Measurements from ENCODE around the gene SLC26A8.
"Not testable (repeated sequence)": the region's sequence is repeated elsewhere in the genome, so short reads cannot be mapped to it uniquely, and the experiment has no call there.

Gene SLC26A8

GRCh38 chr6:35908753-35909401 lies 115.6 kb downstream of the SLC26A8 start:
- not testable (repeated sequence) for DNase-seq

DNA sequence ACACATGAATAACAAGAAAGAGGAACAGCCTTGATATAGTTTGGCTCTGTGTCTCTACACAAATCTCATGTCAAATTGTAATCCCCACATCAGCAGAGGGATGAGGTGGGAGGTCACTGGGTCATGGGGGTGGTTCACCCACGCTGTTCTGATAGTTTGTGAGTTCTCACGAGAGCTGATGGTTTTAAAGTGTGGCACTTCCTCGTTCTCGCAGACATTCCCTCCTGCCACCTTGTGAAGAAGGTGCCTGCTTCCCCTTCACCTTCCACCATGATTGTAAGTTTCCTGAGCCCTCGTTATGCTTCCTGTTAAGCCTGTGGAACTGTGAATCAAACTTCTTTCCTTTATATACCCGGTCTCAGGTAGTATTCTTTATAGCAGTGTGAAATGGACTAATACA lies 116.7 kb downstream of the SLC26A8 start:
- DNase-seq = no peak

GRCh38 chr6:35906499-35906846 lies 118.0 kb downstream of the SLC26A8 start:
- no peak for DNase-seq

DNA sequence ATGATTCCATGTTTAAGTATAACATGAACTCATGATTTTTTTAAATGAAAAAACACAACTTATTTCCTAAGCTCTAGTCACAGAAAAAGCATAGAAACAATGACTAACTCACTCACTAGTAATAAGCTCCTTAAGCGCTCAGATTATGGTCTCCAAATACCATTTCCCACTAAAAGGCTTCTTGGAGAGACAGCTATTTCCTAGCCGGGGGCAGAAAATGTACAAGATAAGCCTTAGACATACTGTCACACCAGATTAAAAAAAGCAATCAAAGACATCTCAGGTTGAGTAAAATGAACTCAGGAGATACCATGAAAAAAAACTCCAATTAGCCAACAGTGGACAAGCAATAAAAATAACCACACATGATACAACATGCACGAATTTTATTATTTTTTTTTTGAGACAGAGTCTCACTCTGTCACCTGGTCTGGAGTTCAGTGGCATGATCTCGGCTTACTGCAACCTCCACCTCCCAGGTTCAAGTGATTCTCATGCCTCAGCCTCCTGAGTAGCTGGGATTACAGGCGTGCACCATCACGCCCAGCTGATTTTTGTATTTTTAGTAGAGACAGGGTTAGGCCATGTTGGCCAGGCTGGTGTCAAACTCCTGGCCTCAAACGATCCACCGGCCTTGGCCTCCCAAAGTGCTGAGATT lies 118.5 kb downstream of the SLC26A8 start:
- no peak for DNase-seq

- DNase-seq = no peak
Measured at GRCh38 chr6:35905141-35905785, 119.2 kb downstream of the SLC26A8 start.

GRCh38 chr6:35903679-35904078 lies 120.8 kb downstream of the SLC26A8 start:
- DNase-seq = no peak

- DNase-seq = no peak
Measured at GRCh38 chr6:35900448-35900847, 124.0 kb downstream of the SLC26A8 start.

GRCh38 chr6:35898003-35898402 lies 126.4 kb downstream of the SLC26A8 start:
- DNase-seq = no peak

DNA sequence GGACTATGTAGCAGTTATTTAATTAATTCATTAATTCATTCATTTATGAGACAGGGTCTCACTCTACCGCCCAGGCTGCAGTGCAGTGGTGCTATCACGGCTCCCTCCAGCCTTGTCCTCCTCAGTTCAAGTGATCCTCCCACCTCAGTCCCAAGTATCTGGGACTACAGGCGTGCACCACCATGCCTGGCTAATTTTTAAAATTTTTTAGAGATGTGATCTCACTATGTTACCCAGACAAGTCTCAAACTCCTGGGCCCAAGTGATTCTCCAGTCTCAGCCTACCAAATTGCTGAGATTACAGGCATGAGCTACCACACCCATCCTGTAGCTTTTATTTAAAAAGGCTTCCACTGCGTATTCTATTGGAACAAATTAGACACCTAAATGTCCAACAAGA lies 127.0 kb downstream of the SLC26A8 start:
- DNase-seq = no peak

DNA sequence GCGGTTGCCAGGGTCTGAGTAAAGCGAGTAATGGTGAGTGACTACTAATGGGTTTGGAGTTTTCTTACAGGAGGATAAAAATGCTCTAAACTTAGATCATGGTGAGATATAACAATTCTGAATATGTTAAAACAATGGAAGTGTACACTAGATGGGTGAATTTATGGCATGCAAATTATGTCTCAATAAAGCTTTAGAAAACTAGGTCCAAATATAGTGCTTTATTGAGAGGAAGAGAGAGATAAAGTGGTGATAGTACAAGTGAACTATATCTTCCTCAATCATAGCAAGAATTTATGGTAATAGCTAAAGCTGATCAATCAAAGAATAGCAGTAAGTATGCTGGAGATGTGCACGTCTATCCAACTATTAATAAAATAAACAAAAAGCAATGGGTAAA lies 127.4 kb downstream of the SLC26A8 start:
- no peak for DNase-seq

GRCh38 chr6:35896228-35896627 lies 128.2 kb downstream of the SLC26A8 start:
- DNase-seq = no peak

DNA sequence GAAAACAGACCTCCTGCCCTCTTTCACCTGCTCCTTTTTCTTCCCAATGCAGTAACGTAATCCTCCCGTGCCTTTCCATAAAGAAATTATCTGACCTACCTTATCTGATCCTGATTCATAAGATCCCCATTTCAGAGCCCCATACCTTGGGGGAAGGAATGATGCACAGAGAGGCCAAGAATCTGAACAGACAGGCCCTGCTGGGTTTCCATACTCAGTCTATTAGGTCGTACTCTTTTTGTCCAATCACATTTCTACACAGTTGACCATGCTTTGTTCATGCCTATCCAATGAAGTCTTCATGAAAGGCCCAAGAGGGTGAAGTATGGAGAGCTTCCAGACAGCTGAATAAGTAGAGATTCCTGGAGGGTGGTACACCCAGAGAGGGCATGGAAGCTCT lies 128.9 kb downstream of the SLC26A8 start:
- no peak for DNase-seq

- DNase-seq = no peak
Measured at GRCh38 chr6:35894776-35895175, 129.7 kb downstream of the SLC26A8 start.
